ENCODE results near the gene GABRR2. TPM values are rescaled to one million over a fixed set of nuclear protein-coding genes. Genes with fewer than 3 reads are reported as not detected.

The GABRR2 gene
- total and polyA plus RNA-seq, 5 donors = 0.26 to 0.81 (median 0.38) TPM

- intact Hi-C loops (cut with DNase I) = no loop called here
- Histone ChIP-seq H3K27ac (ENCODE audit: low read length) (no peak overlapping the region), H3K4me3 (ENCODE audit: low read length) (no peak overlapping the region), H3K9me3 (ENCODE audit: control insufficient read depth, low read length) (no peaks in the 10 kb centered on the region), H3K4me1 (ENCODE audit: control insufficient read depth, insufficient read depth, low read length) (peaks cover 2% of the 10 kb centered on the region), H3K27me3 (ENCODE audit: control insufficient read depth, insufficient read depth) (no peaks in the 10 kb centered on the region)
- no peak for DNase-seq
- peak in 1 of 2 donors; percentile 47 for ATAC-seq
- 47% methylated on average over 3 of the region's 3 CpGs for WGBS
Observed at GRCh38 chr6:89323511-89323971, 8.4 kb upstream of the GABRR2 start.

- Histone ChIP-seq H3K4me3 (ENCODE audit: low read length) (no peak overlapping the region), H3K9me3 (ENCODE audit: control insufficient read depth, low read length) (no peaks in the 10 kb centered on the region), H3K4me1 (ENCODE audit: control insufficient read depth, insufficient read depth, low read length) (peaks cover 2% of the 10 kb centered on the region), H3K27ac (ENCODE audit: low read length) (no peak overlapping the region), H3K27me3 (ENCODE audit: control insufficient read depth, insufficient read depth) (no peaks in the 10 kb centered on the region)
- intact Hi-C loops (cut with DNase I) = no loop called here
- WGBS = 77% methylated on average over 9 of the region's 9 CpGs
- ATAC-seq = peak; percentile 71 to 75
- DNase-seq = no peak
Observed at GRCh38 chr6:89321131-89321970, 6.3 kb upstream of the GABRR2 start.

- Histone ChIP-seq H3K27me3 (ENCODE audit: control insufficient read depth, insufficient read depth) (no peaks in the 10 kb centered on the region), H3K27ac (ENCODE audit: low read length) (no peak overlapping the region), H3K4me3 (ENCODE audit: low read length) (no peak overlapping the region), H3K4me1 (ENCODE audit: control insufficient read depth, insufficient read depth, low read length) (peaks cover 2% of the 10 kb centered on the region), H3K9me3 (ENCODE audit: control insufficient read depth, low read length) (no peaks in the 10 kb centered on the region)
- intact Hi-C loops (cut with DNase I) = no loop called here
- WGBS = 96% methylated on average over 6 of the region's 6 CpGs
- ATAC-seq = no peak
- DNase-seq = no peak
Observed at GRCh38 chr6:89320012-89320559, 5.0 kb upstream of the GABRR2 start.

- no peak overlapping the region for H3K27ac ChIP-seq (ENCODE audit: low read length)
- no peaks in the 10 kb centered on the region for H3K27me3 ChIP-seq (ENCODE audit: control insufficient read depth, insufficient read depth)
- no peaks in the 10 kb centered on the region for H3K9me3 ChIP-seq (ENCODE audit: control insufficient read depth, low read length)
- DNase-seq (no peak), ATAC-seq (no peak)
- peaks cover 10% of the 10 kb centered on the region for H3K4me1 ChIP-seq (ENCODE audit: control insufficient read depth, insufficient read depth, low read length)
- intact Hi-C loops (cut with DNase I) = loop anchor here in 1 of 4 donors (10.0 kb wide), 1 partner anchor 48 kb away; no protein-coding TSS in a partner anchor
- H3K4me3 ChIP-seq (ENCODE audit: low read length) = no peak overlapping the region
Observed at GRCh38 chr6:89317067-89317466, 2.0 kb upstream of the GABRR2 start.

GRCh38 chr6:89314692-89315091 lies 407 bp downstream of the GABRR2 start:
- H3K27me3 ChIP-seq (ENCODE audit: control insufficient read depth, insufficient read depth) = no peaks in the 10 kb centered on the region
- no peak for DNase-seq
- no peaks in the 10 kb centered on the region for H3K9me3 ChIP-seq (ENCODE audit: control insufficient read depth, low read length)
- no peak for ATAC-seq
- 85% methylated on average over 7 of the region's 7 CpGs for WGBS
- H3K27ac ChIP-seq (ENCODE audit: low read length) = no peak overlapping the region
- H3K4me1 ChIP-seq (ENCODE audit: control insufficient read depth, insufficient read depth, low read length) = peaks cover 13% of the 10 kb centered on the region
- intact Hi-C loops (cut with DNase I) = loop anchor here in 2 of 4 donors (5.0 to 10.0 kb wide), 3 partner anchors 50 to 332 kb away; no protein-coding TSS in a partner anchor
- H3K4me3 ChIP-seq (ENCODE audit: low read length) = no peak overlapping the region

- Histone ChIP-seq H3K4me1 (ENCODE audit: control insufficient read depth, insufficient read depth, low read length) (peaks cover 13% of the 10 kb centered on the region), H3K4me3 (ENCODE audit: low read length) (no peak overlapping the region), H3K27ac (ENCODE audit: low read length) (peak overlapping the region; percentile 56), H3K9me3 (ENCODE audit: control insufficient read depth, low read length) (no peaks in the 10 kb centered on the region), H3K27me3 (ENCODE audit: control insufficient read depth, insufficient read depth) (no peaks in the 10 kb centered on the region)
- 11% methylated on average over 1 of the region's 1 CpG for WGBS
- peak in 1 of 3 donors; percentile 27 for DNase-seq
- peak; percentile 61 to 72 for ATAC-seq
- intact Hi-C loops (cut with DNase I) = loop anchor here in 2 of 4 donors (5.0 to 10.0 kb wide), 3 partner anchors 52 to 331 kb away; no protein-coding TSS in a partner anchor
Observed at GRCh38 chr6:89313006-89313405, 2.1 kb downstream of the GABRR2 start.

GRCh38 chr6:89311853-89312531 lies 3.1 kb downstream of the GABRR2 start:
- Histone ChIP-seq H3K4me3 (ENCODE audit: low read length) (no peak overlapping the region), H3K27me3 (ENCODE audit: control insufficient read depth, insufficient read depth) (no peaks in the 10 kb centered on the region), H3K27ac (ENCODE audit: low read length) (peak overlapping the region; percentile 29), H3K4me1 (ENCODE audit: control insufficient read depth, insufficient read depth, low read length) (peaks cover 13% of the 10 kb centered on the region), H3K9me3 (ENCODE audit: control insufficient read depth, low read length) (no peaks in the 10 kb centered on the region)
- intact Hi-C loops (cut with DNase I) = loop anchor here in 2 of 4 donors (5.0 to 10.0 kb wide), 3 partner anchors 53 to 330 kb away; no protein-coding TSS in a partner anchor
- 27% methylated on average over 9 of the region's 9 CpGs for WGBS
- DNase-seq (peak; percentile 68 to 88 (median 83)), ATAC-seq (peak; percentile 75 to 84)

- WGBS = 29% methylated on average over 5 of the region's 5 CpGs
- intact Hi-C loops (cut with DNase I) = loop anchor here in 2 of 4 donors (5.0 to 10.0 kb wide), 3 partner anchors 53 to 329 kb away; no protein-coding TSS in a partner anchor
- Histone ChIP-seq H3K9me3 (ENCODE audit: control insufficient read depth, low read length) (no peaks in the 10 kb centered on the region), H3K4me1 (ENCODE audit: control insufficient read depth, insufficient read depth, low read length) (peaks cover 13% of the 10 kb centered on the region), H3K27ac (ENCODE audit: low read length) (no peak overlapping the region), H3K27me3 (ENCODE audit: control insufficient read depth, insufficient read depth) (no peaks in the 10 kb centered on the region), H3K4me3 (ENCODE audit: low read length) (no peak overlapping the region)
- no peak for ATAC-seq
- no peak for DNase-seq
Observed at GRCh38 chr6:89311530-89311852, 3.6 kb downstream of the GABRR2 start.

GRCh38 chr6:89310929-89311328 lies 4.2 kb downstream of the GABRR2 start:
- 64% methylated on average over 11 of the region's 11 CpGs for WGBS
- intact Hi-C loops (cut with DNase I) = loop anchor here in 2 of 4 donors (5.0 to 10.0 kb wide), 3 partner anchors 54 to 329 kb away; no protein-coding TSS in a partner anchor
- Histone ChIP-seq H3K27ac (ENCODE audit: low read length) (no peak overlapping the region), H3K4me3 (ENCODE audit: low read length) (no peak overlapping the region), H3K9me3 (ENCODE audit: control insufficient read depth, low read length) (no peaks in the 10 kb centered on the region), H3K4me1 (ENCODE audit: control insufficient read depth, insufficient read depth, low read length) (peaks cover 13% of the 10 kb centered on the region), H3K27me3 (ENCODE audit: control insufficient read depth, insufficient read depth) (no peaks in the 10 kb centered on the region)
- DNase-seq (no peak), ATAC-seq (no peak)

- Histone ChIP-seq H3K27ac (ENCODE audit: low read length) (no peak overlapping the region), H3K9me3 (ENCODE audit: control insufficient read depth, low read length) (no peaks in the 10 kb centered on the region), H3K4me3 (ENCODE audit: low read length) (no peak overlapping the region), H3K27me3 (ENCODE audit: control insufficient read depth, insufficient read depth) (no peaks in the 10 kb centered on the region), H3K4me1 (ENCODE audit: control insufficient read depth, insufficient read depth, low read length) (peaks cover 13% of the 10 kb centered on the region)
- 77% methylated on average over 9 of the region's 9 CpGs for WGBS
- intact Hi-C loops (cut with DNase I) = no loop called here
- DNase-seq (no peak), ATAC-seq (no peak)
Observed at GRCh38 chr6:89308525-89309395, 6.3 kb downstream of the GABRR2 start.

Measured in right cardiac atrium (tissue), 5 donors.